IMR-90 (cell line): ENCODE data around the gene EIF3K. TPM values are rescaled to one million over a fixed set of nuclear protein-coding genes. Genes with fewer than 3 reads are reported as not detected.

ENCODE experiments used
- ATAC-seq: fragments of 200-7000 bp; cut with Tn5 transposase; 2 replicates; pipeline ENCODE4 v1.9.1; 2020; ENCODE audit warnings: low read depth, mild to moderate bottlenecking, moderate library complexity
- BruUV-seq: library from RNA; stranded (reverse); fragments of 400-500 nt; replicated peaks from 2 replicates; lab custom pipeline; 2021; lab: Mats Ljungman, UMichigan
- CTCF ChIA-PET: fragments of 300-600 bp; formaldehyde crosslinking; extraction: SDS; loops from one replicate; lab custom pipeline; 2021; ENCODE audit warnings: antibody characterized with exemption; lab: Yijun Ruan, JAX
- POLR2A ChIA-PET: fragments of 300-600 bp; sonication (Branson Sonifier 250); formaldehyde crosslinking; loops from one replicate; lab custom pipeline; 2022; ENCODE audit warnings: antibody characterized with exemption; ENCODE audit not compliant: unreplicated experiment; lab: Charles Lee
- DNase-seq: peaks from one replicate; pipeline ENCODE4 v3.0.0; 2013
- H2AFZ ChIP-seq: replicated peaks from 2 replicates; pipeline ENCODE3; 2013; ENCODE audit warnings: low read length, mild to moderate bottlenecking; ENCODE audit not compliant: poor library complexity
- H2AK5ac ChIP-seq: 2 replicates; pipeline ENCODE4 v1.6.1; 2013; ENCODE audit warnings: low read depth, low read length, inconsistent platforms
- H2AK9ac ChIP-seq: replicated peaks from 2 replicates; pipeline ENCODE3; 2013; ENCODE audit warnings: mild to moderate bottlenecking, low read depth, low read length, moderate library complexity; ENCODE audit not compliant: poor library complexity
- H2BK120ac ChIP-seq: 2 replicates; pipeline ENCODE4 v1.6.1; 2013; ENCODE audit warnings: low read depth, low read length, inconsistent platforms
- H2BK15ac ChIP-seq: 3 replicates; pipeline ENCODE4 v1.6.1; 2013; ENCODE audit warnings: low read depth, low read length, inconsistent platforms
- H2BK20ac ChIP-seq: 2 replicates; pipeline ENCODE4 v1.6.1; 2013; ENCODE audit warnings: low read depth, mild to moderate bottlenecking, inconsistent platforms, low read length, moderate library complexity
- H2BK5ac ChIP-seq: 2 replicates; pipeline ENCODE4 v1.6.1; 2013; ENCODE audit warnings: mild to moderate bottlenecking, low read depth, low read length, inconsistent platforms; ENCODE audit not compliant: poor library complexity, severe bottlenecking
- H3K14ac ChIP-seq: replicated peaks from 2 replicates; pipeline ENCODE4 v1.6.1; 2013; ENCODE audit warnings: low read depth, low read length, inconsistent platforms
- H3K18ac ChIP-seq: 2 replicates; pipeline ENCODE4 v1.6.1; 2013; ENCODE audit warnings: low read depth, low read length, control low read depth
- H3K23ac ChIP-seq: 2 replicates; pipeline ENCODE4 v1.6.1; 2013; ENCODE audit warnings: low read depth, low read length, inconsistent platforms
- H3K27ac ChIP-seq: 2 replicates; pipeline ENCODE4 v1.5.1; 2013; ENCODE audit warnings: mild to moderate bottlenecking, control low read depth, low read length; ENCODE audit not compliant: insufficient read depth
- H3K27me3 ChIP-seq: 2 replicates; pipeline ENCODE4 v1.6.1; 2013; ENCODE audit warnings: low read length; ENCODE audit not compliant: control insufficient read depth, insufficient read depth
- H3K36me3 ChIP-seq: 2 replicates; pipeline ENCODE4 v1.6.1; 2013; ENCODE audit warnings: low read length, mixed read lengths; ENCODE audit not compliant: control insufficient read depth, insufficient read depth
- H3K4ac ChIP-seq: 2 replicates; pipeline ENCODE4 v1.6.1; 2013; ENCODE audit warnings: low read depth, low read length, inconsistent platforms
- H3K4me1 ChIP-seq: 2 replicates; pipeline ENCODE4 v1.6.1; 2013; ENCODE audit warnings: low read length, mixed read lengths; ENCODE audit not compliant: control insufficient read depth, insufficient read depth
- H3K4me2 ChIP-seq: 2 replicates; pipeline ENCODE4 v1.6.1; 2013; ENCODE audit warnings: low read depth, mild to moderate bottlenecking, control low read depth, low read length, moderate library complexity
- H3K4me3 ChIP-seq: 2 replicates; pipeline ENCODE4 v1.5.1; 2013; ENCODE audit warnings: low read depth, mild to moderate bottlenecking, control low read depth, low read length, moderate library complexity; ENCODE audit not compliant: insufficient read depth
- H3K56ac ChIP-seq: 2 replicates; pipeline ENCODE4 v1.6.1; 2013; ENCODE audit warnings: low read length, inconsistent platforms; ENCODE audit not compliant: insufficient read depth; ENCODE audit errors: extremely low read depth
- H3K79me1 ChIP-seq, 2 experiments: 2 replicates each; pipeline ENCODE4 v1.6.1; 2013; ENCODE audit warnings: low read length in 2 of 2, inconsistent platforms in 1 of 2, low read depth in 1 of 2
- H3K9ac ChIP-seq: 2 replicates; pipeline ENCODE4 v1.6.1; 2013; ENCODE audit warnings: low read depth, low read length, control low read depth
- H3K9me1 ChIP-seq: 2 replicates; pipeline ENCODE4 v1.6.1; 2013; ENCODE audit warnings: low read length, inconsistent platforms; ENCODE audit not compliant: insufficient read depth
- H3K9me3 ChIP-seq: 2 replicates; pipeline ENCODE4 v1.6.1; 2013; ENCODE audit warnings: low read length; ENCODE audit not compliant: control insufficient read depth, insufficient read depth
- H4K20me1 ChIP-seq: 2 replicates; pipeline ENCODE4 v1.6.1; 2013; ENCODE audit warnings: low read length, inconsistent platforms; ENCODE audit not compliant: insufficient read depth
- H4K5ac ChIP-seq: 2 replicates; pipeline ENCODE4 v1.6.1; 2013; ENCODE audit warnings: mild to moderate bottlenecking, low read depth, low read length, control low read depth
- H4K8ac ChIP-seq, 2 experiments: 2 replicates each; pipeline ENCODE4 v1.6.1; 2013; ENCODE audit warnings: low read depth in 2 of 2, low read length in 2 of 2, control low read depth in 1 of 2, inconsistent platforms in 1 of 2
- H4K91ac ChIP-seq: 2 replicates; pipeline ENCODE4 v1.6.1; 2013; ENCODE audit warnings: low read depth, low read length, inconsistent platforms; ENCODE audit not compliant: insufficient read depth
- BHLHE40 ChIP-seq: fragments of 150-350 bp; IDR thresholded peaks from 2 replicates; pipeline ENCODE4 v1.6.1; 2016; ENCODE audit warnings: mild to moderate bottlenecking, low read depth, low read length
- CEBPB ChIP-seq: IDR thresholded peaks from 2 replicates; pipeline ENCODE4 v1.6.1; 2012; ENCODE audit warnings: low read depth, low read length, improper control_type of control experiment
- CHD1 ChIP-seq: IDR thresholded peaks from 2 replicates; pipeline ENCODE4 v1.6.1; 2012; ENCODE audit warnings: low read depth, low read length, improper control_type of control experiment
- FOS ChIP-seq: fragments of 150-350 bp; IDR thresholded peaks from 2 replicates; pipeline ENCODE4 v1.6.1; 2016; ENCODE audit warnings: low read depth, low read length
- MAFK ChIP-seq: IDR thresholded peaks from 2 replicates; pipeline ENCODE4 v1.6.1; 2012; ENCODE audit warnings: low read depth, low read length, improper control_type of control experiment
- MAZ ChIP-seq: IDR thresholded peaks from 2 replicates; pipeline ENCODE4 v1.6.1; 2012; ENCODE audit warnings: low read depth, mild to moderate bottlenecking, low read length, improper control_type of control experiment, moderate library complexity, borderline replicate concordance
- MXI1 ChIP-seq: IDR thresholded peaks from 2 replicates; pipeline ENCODE4 v1.6.1; 2012; ENCODE audit warnings: low read depth, mild to moderate bottlenecking, low read length, moderate library complexity, borderline replicate concordance
- NFE2L2 ChIP-seq: fragments of 150-350 bp; IDR thresholded peaks from 2 replicates; pipeline ENCODE4 v1.6.1; 2016; ENCODE audit warnings: low read depth, mild to moderate bottlenecking, low read length
- POLR2A ChIP-seq: IDR thresholded peaks from 2 replicates; pipeline ENCODE4 v1.6.1; 2012; ENCODE audit warnings: mild to moderate bottlenecking, low read depth, low read length
- RAD21 ChIP-seq: IDR thresholded peaks from 2 replicates; pipeline ENCODE4 v1.6.1; 2012; ENCODE audit warnings: low read length, improper control_type of control experiment
- RCOR1 ChIP-seq: IDR thresholded peaks from 2 replicates; pipeline ENCODE4 v1.6.1; 2012; ENCODE audit warnings: mild to moderate bottlenecking, low read length, improper control_type of control experiment; ENCODE audit not compliant: insufficient replicate concordance
- RFX5 ChIP-seq: IDR thresholded peaks from 2 replicates; pipeline ENCODE4 v1.8.0; 2012; ENCODE audit warnings: low read depth, mild to moderate bottlenecking, low read length, moderate library complexity
- SMC3 ChIP-seq: fragments of 150-350 bp; IDR thresholded peaks from 2 replicates; pipeline ENCODE4 v1.6.1; 2016; ENCODE audit warnings: low read depth, mild to moderate bottlenecking, antibody characterized with exemption, low read length, moderate library complexity
- WGBS, 2 experiments: methylation state at CpG; one replicate each; pipeline versions ENCODE4 v1.1.5 to v1.1.7; 2013; ENCODE audit warnings: missing lambda C conversion rate in 2 of 2; ENCODE audit not compliant: insufficient read length in 1 of 2; ENCODE audit errors: extremely low coverage in 2 of 2; 5-methylcytosine and 5-hydroxymethylcytosine counted together
- dilution Hi-C: fragments of 300-500 bp; cut with HindIII; formaldehyde crosslinking; loops from one replicate; pipeline ENCODE4 v1.14.3; 2018; ENCODE audit warnings: low sequenced_read_pairs; ENCODE audit not compliant: unreplicated experiment
- in situ Hi-C: fragments of 300-500 bp; cut with MboI; formaldehyde crosslinking; loops from 3 replicates; pipeline ENCODE4 v1.14.3; 2019; ENCODE audit warnings: low sequenced_read_pairs, inconsistent platforms, mixed read lengths
- intact Hi-C: fragments of 100-400 bp; cut with micrococcal nuclease; formaldehyde crosslinking; loops from 2 replicates; pipeline ENCODE4 v1.10.0; 2022
- polyA plus RNA-seq, 3 experiments: library from polyadenylated mRNA; depleted of rRNA; stranded (reverse); fragments of >200 nt; gene quantifications; 2 replicates each; pipeline ENCODE4 v1.2.3, GENCODE V29; 2012; ENCODE audit warnings: low replicate concordance in 1 of 3
- total RNA-seq: library from RNA; depleted of rRNA; stranded (reverse); fragments of >200 nt; gene quantifications from 2 replicates; pipeline ENCODE4 v1.2.3, GENCODE V29; 2012
- TF ChIP-seq, protein P1 (sequence below): fragments of 150-350 bp; IDR thresholded peaks from 2 replicates; pipeline ENCODE4 v1.6.1; 2017; ENCODE audit warnings: mild to moderate bottlenecking, antibody characterized with exemption, low read length, low read depth
- TF ChIP-seq, protein P2 (sequence below): fragments of 150-350 bp; IDR thresholded peaks from 2 replicates; pipeline ENCODE4 v1.6.1; 2016; ENCODE audit warnings: low read depth, mild to moderate bottlenecking, low read length, moderate library complexity, borderline replicate concordance

The EIF3K gene
- total and polyA plus RNA-seq, 2 of the 4 experiments (the other 2 are of a cell fraction), result 575 to 1,137 TPM

GRCh38 chr19:38660724-38661123, 41.7 kb downstream of the EIF3K start (continued):
- no peak for TF ChIP-seq RAD21
- no peak for TF ChIP-seq POLR2A
- TF ChIP-seq FOS, result no peak
- TF ChIP-seq RFX5, result no peak
- no peak for TF ChIP-seq CEBPB
- TF ChIP-seq NFE2L2, result no peak
- TF ChIP-seq CHD1, result no peak
- TF ChIP-seq MXI1, result no peak
- TF ChIP-seq BHLHE40, result no peak

GRCh38 chr19:38661136-38661535, 42.1 kb downstream of the EIF3K start:
- TF ChIP-seq RAD21 (no peak), RFX5 (no peak), MXI1 (no peak), CEBPB (no peak), CHD1 (no peak), FOS (no peak), RCOR1 (no peak), MAZ (no peak), MAFK (no peak), NFE2L2 (no peak), SMC3 (no peak)
- TF ChIP-seq, protein P1, sequence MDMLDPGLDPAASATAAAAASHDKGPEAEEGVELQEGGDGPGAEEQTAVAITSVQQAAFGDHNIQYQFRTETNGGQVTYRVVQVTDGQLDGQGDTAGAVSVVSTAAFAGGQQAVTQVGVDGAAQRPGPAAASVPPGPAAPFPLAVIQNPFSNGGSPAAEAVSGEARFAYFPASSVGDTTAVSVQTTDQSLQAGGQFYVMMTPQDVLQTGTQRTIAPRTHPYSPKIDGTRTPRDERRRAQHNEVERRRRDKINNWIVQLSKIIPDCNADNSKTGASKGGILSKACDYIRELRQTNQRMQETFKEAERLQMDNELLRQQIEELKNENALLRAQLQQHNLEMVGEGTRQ, result no peak
- TF ChIP-seq, protein P2, sequence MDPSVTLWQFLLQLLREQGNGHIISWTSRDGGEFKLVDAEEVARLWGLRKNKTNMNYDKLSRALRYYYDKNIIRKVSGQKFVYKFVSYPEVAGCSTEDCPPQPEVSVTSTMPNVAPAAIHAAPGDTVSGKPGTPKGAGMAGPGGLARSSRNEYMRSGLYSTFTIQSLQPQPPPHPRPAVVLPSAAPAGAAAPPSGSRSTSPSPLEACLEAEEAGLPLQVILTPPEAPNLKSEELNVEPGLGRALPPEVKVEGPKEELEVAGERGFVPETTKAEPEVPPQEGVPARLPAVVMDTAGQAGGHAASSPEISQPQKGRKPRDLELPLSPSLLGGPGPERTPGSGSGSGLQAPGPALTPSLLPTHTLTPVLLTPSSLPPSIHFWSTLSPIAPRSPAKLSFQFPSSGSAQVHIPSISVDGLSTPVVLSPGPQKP, result no peak
- peak overlapping the region; percentile 61; the same call in 1 of the 2 replicates for H3K23ac ChIP-seq
- H2AK5ac ChIP-seq, result peak overlapping the region; percentile 64
- no TSS peak for BruUV-seq
- peak overlapping the region in 1 of 2 experiments; percentile 46; a peak in 3 of 4 replicates for H4K8ac ChIP-seq
- H3K9me3 ChIP-seq, result no peaks in the 10 kb centered on the region
- H3K4ac ChIP-seq, result peak overlapping the region; percentile 84
- H3K79me1 ChIP-seq, result peaks cover 0 to 66% of the 10 kb centered on the region in 2 experiments; a peak in 2 of 4 replicates
- ChIA-PET CTCF (no interaction called here), POLR2A (no interaction called here)
- H3K4me2 ChIP-seq, result no peak overlapping the region
- peak overlapping the region; percentile 43; the same call in 1 of the 2 replicates for H2BK20ac ChIP-seq
- ATAC-seq, result no peak
- peaks cover 54% of the 10 kb centered on the region for H3K4me1 ChIP-seq
- H2BK15ac ChIP-seq, result peak overlapping the region; percentile 57; the same call in 1 of the 3 replicates
- H3K27ac ChIP-seq, result peak overlapping the region; percentile 14; the same call in 1 of the 2 replicates
- no peak overlapping the region for H3K9ac ChIP-seq
- no peak overlapping the region for H3K4me3 ChIP-seq
- intact Hi-C loops, result no loop called here
- H3K9me1 ChIP-seq, result peaks cover 51% of the 10 kb centered on the region
- peaks cover 17% of the 10 kb centered on the region for H3K36me3 ChIP-seq
- H3K56ac ChIP-seq, result no peak overlapping the region
- in situ Hi-C loops, result no loop called here
- no peak overlapping the region for H2AK9ac ChIP-seq
- no peak overlapping the region for H2AFZ ChIP-seq
- H3K27me3 ChIP-seq, result no peaks in the 10 kb centered on the region
- peak overlapping the region; percentile 56; the same call in 1 of the 2 replicates for H4K91ac ChIP-seq
- peaks cover 54% of the 10 kb centered on the region for H4K20me1 ChIP-seq
- no peak overlapping the region for H4K5ac ChIP-seq
- 0 out of 2 replicates have a peak overlapping the region, but pooled peaks have one; percentile 17 for H3K18ac ChIP-seq
- dilution Hi-C loops, result no loop called here
- H3K14ac ChIP-seq, result peak overlapping the region; percentile 69
- WGBS, 2 experiments, result 100% methylated on average over 2 of the region's 7 CpGs; no CpG with 5 or more reads in 1 of the 2 experiments
- H2BK5ac ChIP-seq, result peak overlapping the region; percentile 59
- peak overlapping the region; percentile 77; the same call in 1 of the 2 replicates for H2BK120ac ChIP-seq
- no peak for DNase-seq
